ENCODE measurements around the gene PPP2R5E.

GRCh38 chr14:63581491-63581890 is 38.3 kb upstream of the PPP2R5E start:
- TF ChIP-seq CTCF (IDR thresholded peaks at IDR 0.05) (no peak), POLR2AphosphoS5 (IDR thresholded peaks at IDR 0.05) (no peak), POLR2A (IDR thresholded peaks at IDR 0.05) (no peak)

All from breast epithelium (tissue), 3 donors.